Epithelial cell of esophagus (primary cell): ENCODE measurements around the gene KRT24.
"Not testable (repeated sequence)": the region's sequence is repeated elsewhere in the genome, so short reads cannot be mapped to it uniquely, and the experiment has no call there.

Source experiments
- DNase-seq: peaks from one replicate; pipeline ENCODE4 v3.0.0; 2010; ENCODE audit warnings: low read depth
- H3K4me3 ChIP-seq: 2 replicates; pipeline ENCODE4 v1.5.1; 2011; ENCODE audit warnings: mild to moderate bottlenecking, low read length, control low read depth
- TF ChIP-seq, protein P1 (sequence below): IDR thresholded peaks from 2 replicates; pipeline ENCODE4 v1.5.1; 2011; ENCODE audit warnings: low read depth, mild to moderate bottlenecking, low read length, control low read depth, inconsistent platforms; ENCODE audit not compliant: insufficient read depth; ENCODE audit errors: missing control alignments

Gene KRT24

DNA sequence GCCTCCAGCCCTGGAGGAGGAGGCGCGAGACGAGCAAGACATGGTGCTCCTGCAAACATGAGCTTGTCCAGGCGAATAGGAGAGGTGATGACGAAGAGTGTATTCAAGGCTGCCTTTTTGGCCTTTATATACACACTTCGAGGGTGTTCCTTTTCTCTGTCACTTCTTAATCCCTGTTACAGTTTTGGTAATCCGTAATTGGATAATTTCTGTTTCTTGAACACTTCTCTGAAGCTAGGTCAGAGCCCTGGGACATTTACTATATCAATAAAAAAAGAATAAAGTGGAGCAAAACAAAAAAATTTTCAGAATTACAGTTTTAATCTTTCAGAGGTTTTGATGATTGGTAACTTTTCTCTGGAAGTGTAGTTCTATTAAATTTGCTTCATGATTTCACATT lies at the start of gene KRT24:
Gene KRT24 (minus strand): TSS at position 101 of the 400 bp plus-strand sequence. CDS start 59 bp downstream, at position 42.
- no peak within 1 kb of the TSS for H3K4me3 ChIP-seq
- peak; percentile 41 for DNase-seq
- TF ChIP-seq, protein P1, sequence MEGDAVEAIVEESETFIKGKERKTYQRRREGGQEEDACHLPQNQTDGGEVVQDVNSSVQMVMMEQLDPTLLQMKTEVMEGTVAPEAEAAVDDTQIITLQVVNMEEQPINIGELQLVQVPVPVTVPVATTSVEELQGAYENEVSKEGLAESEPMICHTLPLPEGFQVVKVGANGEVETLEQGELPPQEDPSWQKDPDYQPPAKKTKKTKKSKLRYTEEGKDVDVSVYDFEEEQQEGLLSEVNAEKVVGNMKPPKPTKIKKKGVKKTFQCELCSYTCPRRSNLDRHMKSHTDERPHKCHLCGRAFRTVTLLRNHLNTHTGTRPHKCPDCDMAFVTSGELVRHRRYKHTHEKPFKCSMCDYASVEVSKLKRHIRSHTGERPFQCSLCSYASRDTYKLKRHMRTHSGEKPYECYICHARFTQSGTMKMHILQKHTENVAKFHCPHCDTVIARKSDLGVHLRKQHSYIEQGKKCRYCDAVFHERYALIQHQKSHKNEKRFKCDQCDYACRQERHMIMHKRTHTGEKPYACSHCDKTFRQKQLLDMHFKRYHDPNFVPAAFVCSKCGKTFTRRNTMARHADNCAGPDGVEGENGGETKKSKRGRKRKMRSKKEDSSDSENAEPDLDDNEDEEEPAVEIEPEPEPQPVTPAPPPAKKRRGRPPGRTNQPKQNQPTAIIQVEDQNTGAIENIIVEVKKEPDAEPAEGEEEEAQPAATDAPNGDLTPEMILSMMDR: no peak

DNA sequence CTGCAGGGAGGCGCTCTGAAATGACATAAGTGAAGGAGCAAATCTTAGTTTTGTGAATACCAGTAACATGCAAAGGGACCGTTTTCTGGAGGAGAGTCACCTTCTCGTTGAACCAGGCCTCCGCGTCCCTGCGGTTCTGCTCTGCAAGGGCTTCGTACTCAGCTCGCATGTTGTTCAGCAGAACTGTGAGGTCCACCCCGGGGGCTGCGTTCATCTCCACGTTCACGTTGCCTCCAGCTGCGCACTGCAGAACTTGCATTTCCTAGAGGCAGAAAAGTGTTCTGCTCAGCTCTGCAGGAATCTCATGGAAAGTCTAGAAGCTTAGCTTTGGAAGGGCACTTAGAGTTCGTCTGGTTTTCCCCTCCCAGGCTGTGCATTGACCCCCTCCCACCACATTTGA lies 47.5 kb upstream of the KRT24 start:
- DNase-seq: no peak
- no peak overlapping the region for H3K4me3 ChIP-seq
- TF ChIP-seq, protein P1: no peak

DNA sequence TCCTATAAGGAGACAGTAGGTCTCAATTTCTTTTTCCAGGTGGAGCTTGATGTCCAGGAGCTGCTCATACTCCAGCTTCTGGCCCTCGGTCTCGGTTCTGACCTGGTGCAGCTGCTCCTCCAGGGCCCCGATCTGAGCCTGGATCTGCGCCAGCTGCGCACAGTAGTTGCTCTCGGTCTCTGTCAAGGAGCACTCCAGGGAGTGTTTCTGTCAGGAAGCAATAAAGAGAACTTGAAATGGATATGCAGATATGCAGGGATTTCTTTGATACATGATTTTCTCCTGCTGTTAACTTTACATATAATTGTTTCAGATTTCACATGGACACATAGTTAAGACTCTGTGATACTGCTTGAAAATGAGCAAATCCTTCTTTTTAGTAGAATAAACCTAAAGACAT lies 46.8 kb upstream of the KRT24 start:
- H3K4me3 ChIP-seq: no peak overlapping the region
- TF ChIP-seq, protein P1: no peak
- DNase-seq: no peak

DNA sequence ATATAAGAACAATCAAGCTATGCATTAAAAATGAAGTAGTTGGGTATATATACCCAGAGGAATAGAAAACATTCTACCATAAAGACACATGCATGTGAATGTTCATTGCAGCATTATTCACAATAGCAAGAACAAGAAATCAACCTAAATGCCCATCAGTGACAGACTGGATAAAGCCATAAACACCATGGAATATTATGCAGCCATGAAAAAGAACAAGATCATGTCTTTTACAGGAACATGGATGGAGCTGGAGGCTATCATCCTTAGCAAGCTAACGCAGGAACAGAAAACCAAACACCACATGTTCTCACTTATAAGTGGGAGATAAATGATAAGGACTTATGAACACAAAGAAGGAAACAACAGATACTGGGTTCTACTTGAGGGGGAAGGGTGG lies 45.1 kb upstream of the KRT24 start:
- not testable (repeated sequence) for DNase-seq

DNA sequence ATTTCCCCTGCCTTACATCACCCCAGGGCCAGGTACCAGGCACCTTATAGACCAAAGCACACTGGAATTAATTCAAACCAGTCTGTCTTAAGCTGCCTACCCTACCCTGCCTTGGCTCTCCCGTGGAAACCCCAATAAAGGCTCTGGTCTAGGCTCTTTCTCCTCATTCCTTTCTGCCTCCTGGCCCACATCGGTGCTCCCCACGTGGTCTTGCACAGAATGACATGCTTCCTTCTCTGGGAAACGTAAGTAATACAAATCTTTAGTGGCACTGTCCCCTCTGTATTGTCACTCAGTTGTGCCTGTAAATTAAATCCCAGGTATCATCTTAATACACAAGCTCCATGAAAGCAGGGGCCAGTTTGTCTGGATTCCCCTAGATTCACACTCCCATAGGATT lies 35.0 kb upstream of the KRT24 start:
- no peak for DNase-seq
- H3K4me3 ChIP-seq: no peak overlapping the region
- TF ChIP-seq, protein P1: no peak

More for the DNA sequence above, 45.1 kb upstream of the KRT24 start:
- H3K4me3 ChIP-seq: not testable (repeated sequence)

DNA sequence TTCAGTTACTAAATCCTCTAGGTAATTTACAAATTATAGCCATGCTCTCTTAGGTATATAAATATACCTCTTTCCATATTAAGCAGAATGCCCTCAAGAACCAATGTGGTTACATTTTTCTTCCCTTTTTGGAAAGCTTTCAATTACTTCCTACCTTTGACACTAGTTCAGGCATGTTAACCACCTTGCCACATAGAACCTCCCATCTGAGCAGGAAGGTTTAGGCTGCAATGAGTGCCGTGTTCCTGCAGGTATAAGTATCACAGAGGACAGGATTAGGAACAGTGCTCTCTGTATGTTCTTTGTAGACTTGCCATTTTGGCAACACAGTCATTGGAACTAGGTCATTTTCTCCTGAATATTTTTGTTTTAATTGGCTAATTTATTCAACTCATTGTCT lies 31.5 kb upstream of the KRT24 start:
- TF ChIP-seq, protein P1: peak; percentile 18
- H3K4me3 ChIP-seq: no peak overlapping the region
- peak; percentile 78 for DNase-seq

DNA sequence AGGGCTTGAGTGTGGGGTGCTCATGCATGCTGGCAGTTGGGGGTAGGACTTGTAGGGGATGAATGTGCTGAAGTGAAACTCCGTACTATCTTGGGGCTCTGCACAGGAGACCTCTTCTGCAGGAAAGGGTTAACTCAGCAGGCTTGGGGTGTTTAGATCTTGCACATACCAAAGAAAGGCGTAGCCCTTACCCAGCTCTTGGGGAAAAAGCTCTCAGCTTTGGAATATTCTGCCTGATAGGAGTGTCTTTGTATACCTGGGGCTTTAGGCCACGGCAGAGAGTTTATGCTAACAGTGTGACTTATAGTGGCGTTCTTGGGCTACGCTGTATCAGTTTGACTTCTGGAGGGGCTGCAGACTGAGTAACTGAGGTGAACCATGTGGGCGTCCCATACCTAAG lies 30.5 kb upstream of the KRT24 start:
- TF ChIP-seq, protein P1: no peak
- no peak for DNase-seq
- H3K4me3 ChIP-seq: no peak overlapping the region
